Breast epithelium (tissue), 3 donors: ENCODE data around the gene AACS.

Source experiments
- POLR2AphosphoS5 ChIP-seq, 3 donors: sonication (generic); formaldehyde crosslinking; IDR thresholded peaks; one replicate each; pipeline ENCODE4 v1.6.1; 2017; ENCODE audit warnings: antibody characterized with exemption in 3 of 3
- TF ChIP-seq, protein P1 (sequence below), 3 donors: fragments of 450-650 bp; IDR thresholded peaks; one replicate each; pipeline ENCODE4 v1.5.1; 2016 to 2017; ENCODE audit warnings: antibody characterized with exemption in 3 of 3, mild to moderate bottlenecking in 3 of 3, moderate library complexity in 3 of 3

DNA sequence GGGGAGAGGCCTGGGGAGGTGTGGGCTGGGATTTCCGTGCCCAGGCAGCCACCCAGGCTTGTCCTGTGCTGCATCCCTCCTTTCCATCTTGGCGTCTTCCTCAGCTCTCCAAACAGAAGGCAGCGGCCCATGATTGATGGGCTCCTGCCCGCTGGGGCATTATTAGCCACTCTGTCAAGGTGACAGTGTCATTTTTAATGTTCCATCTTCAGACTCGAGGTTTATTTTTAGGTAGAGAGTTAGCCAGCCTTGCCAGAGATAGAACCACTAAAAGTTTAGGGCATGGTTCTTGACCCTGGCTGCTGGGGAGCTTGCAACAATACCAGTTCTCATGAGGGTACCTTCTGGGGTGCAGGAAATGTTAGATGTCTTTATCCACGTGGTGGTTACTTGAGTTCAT is 90.1 kb downstream of the AACS start:
- TF ChIP-seq, protein P1, sequence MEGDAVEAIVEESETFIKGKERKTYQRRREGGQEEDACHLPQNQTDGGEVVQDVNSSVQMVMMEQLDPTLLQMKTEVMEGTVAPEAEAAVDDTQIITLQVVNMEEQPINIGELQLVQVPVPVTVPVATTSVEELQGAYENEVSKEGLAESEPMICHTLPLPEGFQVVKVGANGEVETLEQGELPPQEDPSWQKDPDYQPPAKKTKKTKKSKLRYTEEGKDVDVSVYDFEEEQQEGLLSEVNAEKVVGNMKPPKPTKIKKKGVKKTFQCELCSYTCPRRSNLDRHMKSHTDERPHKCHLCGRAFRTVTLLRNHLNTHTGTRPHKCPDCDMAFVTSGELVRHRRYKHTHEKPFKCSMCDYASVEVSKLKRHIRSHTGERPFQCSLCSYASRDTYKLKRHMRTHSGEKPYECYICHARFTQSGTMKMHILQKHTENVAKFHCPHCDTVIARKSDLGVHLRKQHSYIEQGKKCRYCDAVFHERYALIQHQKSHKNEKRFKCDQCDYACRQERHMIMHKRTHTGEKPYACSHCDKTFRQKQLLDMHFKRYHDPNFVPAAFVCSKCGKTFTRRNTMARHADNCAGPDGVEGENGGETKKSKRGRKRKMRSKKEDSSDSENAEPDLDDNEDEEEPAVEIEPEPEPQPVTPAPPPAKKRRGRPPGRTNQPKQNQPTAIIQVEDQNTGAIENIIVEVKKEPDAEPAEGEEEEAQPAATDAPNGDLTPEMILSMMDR (IDR thresholded peaks at IDR 0.05), result no peak
- TF ChIP-seq POLR2AphosphoS5 (IDR thresholded peaks at IDR 0.05), result no peak
